GM12878 (cell line): ENCODE measurements around the gene APLP1. TPM values are rescaled to one million over a fixed set of nuclear protein-coding genes. Genes with fewer than 3 reads are reported as not detected.
A peak's percentile ranks its signal among the peaks of the same experiment; 100 is the strongest.

Source experiments
- ASH2L ChIP-seq: fragments of 300-600, 200-600 bp; sonication (generic); IDR thresholded peaks from 2 replicates; pipeline ENCODE4 v1.6.1; 2017; ENCODE audit warnings: low read depth, mild to moderate bottlenecking, borderline replicate concordance
- FOXM1 ChIP-seq: IDR thresholded peaks from 2 replicates; pipeline ENCODE4 v1.6.1; 2012; ENCODE audit warnings: low read depth, mild to moderate bottlenecking, inconsistent platforms, low read length, moderate library complexity
- HCFC1 ChIP-seq: fragments of 150-350 bp; IDR thresholded peaks from 2 replicates; pipeline ENCODE4 v1.6.1; 2014; ENCODE audit warnings: low read length
- MTA3 ChIP-seq: IDR thresholded peaks from 2 replicates; pipeline ENCODE4 v1.6.1; 2012; ENCODE audit warnings: low read length, inconsistent platforms, borderline replicate concordance
- MXI1 ChIP-seq: fragments of 150-350 bp; IDR thresholded peaks from 2 replicates; pipeline ENCODE4 v1.6.1; 2011; ENCODE audit warnings: low read depth, mild to moderate bottlenecking, inconsistent platforms, low read length, improper control_type of control experiment
- NBN ChIP-seq: fragments of 450-650 bp; IDR thresholded peaks from 2 replicates; pipeline ENCODE4 v1.6.1; 2016
- NFYA ChIP-seq: IDR thresholded peaks from 2 replicates; pipeline ENCODE4 v1.6.1; 2011; ENCODE audit warnings: low read depth, mild to moderate bottlenecking, low read length, improper control_type of control experiment, borderline replicate concordance
- NR2C2 ChIP-seq: IDR thresholded peaks from 2 replicates; pipeline ENCODE4 v1.6.1; 2011; ENCODE audit warnings: borderline replicate concordance, low read depth; ENCODE audit not compliant: control insufficient read depth, insufficient read length
- POU2F2 ChIP-seq: IDR thresholded peaks from 3 replicates; pipeline ENCODE4 v1.6.1; 2011; ENCODE audit warnings: low read depth, mild to moderate bottlenecking, low read length, borderline replicate concordance
- RAD21 ChIP-seq: IDR thresholded peaks from 2 replicates; pipeline ENCODE4 v1.6.1; 2011; ENCODE audit warnings: mild to moderate bottlenecking, low read depth, low read length, moderate library complexity; ENCODE audit not compliant: insufficient read depth
- RB1 ChIP-seq: fragments of 450-650 bp; formaldehyde crosslinking; IDR thresholded peaks from 2 replicates; pipeline ENCODE4 v1.6.1; 2017; ENCODE audit warnings: mild to moderate bottlenecking, borderline replicate concordance
- RBBP5 ChIP-seq: fragments of 200-600 bp; sonication (generic); conservative IDR thresholded peaks from 2 replicates; pipeline ENCODE4 v1.6.1; 2016
- RELA ChIP-seq: fragments of 450-650 bp; IDR thresholded peaks from 2 replicates; pipeline ENCODE4 v1.8.0; 2014; ENCODE audit warnings: borderline replicate concordance; ENCODE audit not compliant: partially characterized antibody
- SUZ12 ChIP-seq: fragments of 200-600 bp; sonication (generic); IDR thresholded peaks from one replicate; pipeline ENCODE4 v1.6.1; 2018; ENCODE audit warnings: antibody characterized with exemption, mild to moderate bottlenecking; ENCODE audit not compliant: unreplicated experiment
- TAF1 ChIP-seq: IDR thresholded peaks from 2 replicates; pipeline ENCODE4 v1.6.1; 2011; ENCODE audit warnings: mild to moderate bottlenecking, low read depth, low read length, borderline replicate concordance
- polyA plus RNA-seq, 11 experiments: library from polyadenylated mRNA; depleted of rRNA in 4 of 11; unstranded in 6 of 11; stranded (reverse) in 5 of 11; fragments of >200 nt; fragmentation: Nextera tagmentation in 4 of 11; fragmentation: Illumina TruSeq in 1 of 11; extraction: Ambion mirVana in 4 of 11; extraction: Trizol in 1 of 11; gene quantifications; 1 replicate in 1 of 11; 2 replicates in 10 of 11; pipeline versions ENCODE4 v1.2.1 to v1.2.3, GENCODE V29; 2011 to 2016; ENCODE audit warnings: inconsistent platforms in 2 of 11, missing spikeins in 2 of 11, low read depth in 1 of 11
- total RNA-seq, 4 experiments: library from RNA; depleted of rRNA in 3 of 4; stranded (reverse); fragments of >200 nt in 3 of 4; fragmentation: Illumina TruSeq in 1 of 4; extraction: Trizol in 1 of 4; gene quantifications; 2 replicates each; pipeline versions ENCODE4 v1.2.1 to v1.2.3, GENCODE V29; 2013 to 2021
- TF ChIP-seq, protein P1 (sequence below): fragments of 450-650 bp; IDR thresholded peaks from 2 replicates; pipeline ENCODE4 v1.6.1; 2016; ENCODE audit warnings: mild to moderate bottlenecking, moderate library complexity, borderline replicate concordance
- TF ChIP-seq, protein P2 (sequence below): IDR thresholded peaks from 2 replicates; pipeline ENCODE4 v1.6.1; 2012; ENCODE audit warnings: low read depth, low read length, improper control_type of control experiment
- TF ChIP-seq, protein P3 (sequence below): fragments of 450-650 bp; formaldehyde crosslinking; IDR thresholded peaks from 2 replicates; pipeline ENCODE4 v1.4.0; 2020; ENCODE audit warnings: mild to moderate bottlenecking, moderate library complexity
- TF ChIP-seq, protein P4 (sequence below): IDR thresholded peaks from 2 replicates; pipeline ENCODE4 v1.6.1; 2011; ENCODE audit warnings: borderline replicate concordance, low read depth, mild to moderate bottlenecking, moderate library complexity, low read length; ENCODE audit not compliant: insufficient read depth, poor library complexity, severe bottlenecking

APLP1 gene
- total and polyA plus RNA-seq, 10 of the 15 experiments (the other 5 are each of a cell fraction or from before 2014, with no cell fraction given) = 0.07 to 2.2 (median 0.91) TPM; not detected in 1

DNA sequence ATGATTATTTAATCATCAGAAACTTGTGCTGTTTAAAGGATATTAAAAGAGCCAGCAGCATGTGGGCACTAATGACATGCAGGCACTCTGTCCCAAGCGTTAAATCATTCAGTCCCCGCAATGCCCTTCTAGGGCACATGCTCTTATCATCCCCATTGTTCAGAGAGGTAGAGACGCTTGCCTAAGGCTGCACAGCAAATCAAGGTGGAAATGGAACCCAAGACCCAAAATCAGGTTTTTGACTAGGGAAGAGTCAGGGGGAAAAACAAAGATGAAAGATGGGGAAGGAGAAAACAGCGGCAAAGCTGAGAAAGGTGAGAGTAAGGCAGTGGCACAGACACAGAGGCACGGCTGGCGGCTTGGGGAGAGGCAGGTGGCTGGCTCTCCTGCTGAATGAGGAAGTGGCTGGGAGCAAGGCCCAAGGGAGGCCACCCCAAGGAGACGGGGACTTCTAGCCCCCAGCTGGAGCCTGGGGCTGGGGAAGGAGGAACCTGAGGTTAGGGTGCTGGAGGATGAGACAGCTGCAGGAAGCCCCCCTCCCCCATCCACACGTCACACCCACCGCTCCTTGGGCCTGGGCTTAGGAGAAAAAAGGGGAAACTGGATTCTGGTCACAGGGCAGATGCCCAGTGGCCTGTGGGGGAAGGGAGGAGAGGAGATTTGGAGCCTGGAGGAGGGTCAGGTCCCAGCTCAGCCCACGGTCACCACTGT, 40.8 kb downstream of the APLP1 start (continued):
- no peak for TF ChIP-seq FOXM1
- TF ChIP-seq, protein P1, sequence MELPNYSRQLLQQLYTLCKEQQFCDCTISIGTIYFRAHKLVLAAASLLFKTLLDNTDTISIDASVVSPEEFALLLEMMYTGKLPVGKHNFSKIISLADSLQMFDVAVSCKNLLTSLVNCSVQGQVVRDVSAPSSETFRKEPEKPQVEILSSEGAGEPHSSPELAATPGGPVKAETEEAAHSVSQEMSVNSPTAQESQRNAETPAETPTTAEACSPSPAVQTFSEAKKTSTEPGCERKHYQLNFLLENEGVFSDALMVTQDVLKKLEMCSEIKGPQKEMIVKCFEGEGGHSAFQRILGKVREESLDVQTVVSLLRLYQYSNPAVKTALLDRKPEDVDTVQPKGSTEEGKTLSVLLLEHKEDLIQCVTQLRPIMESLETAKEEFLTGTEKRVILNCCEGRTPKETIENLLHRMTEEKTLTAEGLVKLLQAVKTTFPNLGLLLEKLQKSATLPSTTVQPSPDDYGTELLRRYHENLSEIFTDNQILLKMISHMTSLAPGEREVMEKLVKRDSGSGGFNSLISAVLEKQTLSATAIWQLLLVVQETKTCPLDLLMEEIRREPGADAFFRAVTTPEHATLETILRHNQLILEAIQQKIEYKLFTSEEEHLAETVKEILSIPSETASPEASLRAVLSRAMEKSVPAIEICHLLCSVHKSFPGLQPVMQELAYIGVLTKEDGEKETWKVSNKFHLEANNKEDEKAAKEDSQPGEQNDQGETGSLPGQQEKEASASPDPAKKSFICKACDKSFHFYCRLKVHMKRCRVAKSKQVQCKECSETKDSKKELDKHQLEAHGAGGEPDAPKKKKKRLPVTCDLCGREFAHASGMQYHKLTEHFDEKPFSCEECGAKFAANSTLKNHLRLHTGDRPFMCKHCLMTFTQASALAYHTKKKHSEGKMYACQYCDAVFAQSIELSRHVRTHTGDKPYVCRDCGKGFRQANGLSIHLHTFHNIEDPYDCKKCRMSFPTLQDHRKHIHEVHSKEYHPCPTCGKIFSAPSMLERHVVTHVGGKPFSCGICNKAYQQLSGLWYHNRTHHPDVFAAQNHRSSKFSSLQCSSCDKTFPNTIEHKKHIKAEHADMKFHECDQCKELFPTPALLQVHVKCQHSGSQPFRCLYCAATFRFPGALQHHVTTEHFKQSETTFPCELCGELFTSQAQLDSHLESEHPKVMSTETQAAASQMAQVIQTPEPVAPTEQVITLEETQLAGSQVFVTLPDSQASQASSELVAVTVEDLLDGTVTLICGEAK = no peak
- no peak for TF ChIP-seq TAF1
- TF ChIP-seq SUZ12 = no peak
- TF ChIP-seq MTA3 = no peak
- peak; percentile 9; the same call in 1 of the 2 replicates for TF ChIP-seq HCFC1
- TF ChIP-seq, protein P2, sequence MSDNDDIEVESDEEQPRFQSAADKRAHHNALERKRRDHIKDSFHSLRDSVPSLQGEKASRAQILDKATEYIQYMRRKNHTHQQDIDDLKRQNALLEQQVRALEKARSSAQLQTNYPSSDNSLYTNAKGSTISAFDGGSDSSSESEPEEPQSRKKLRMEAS = no peak
- TF ChIP-seq RBBP5 = no peak
- TF ChIP-seq, protein P3, sequence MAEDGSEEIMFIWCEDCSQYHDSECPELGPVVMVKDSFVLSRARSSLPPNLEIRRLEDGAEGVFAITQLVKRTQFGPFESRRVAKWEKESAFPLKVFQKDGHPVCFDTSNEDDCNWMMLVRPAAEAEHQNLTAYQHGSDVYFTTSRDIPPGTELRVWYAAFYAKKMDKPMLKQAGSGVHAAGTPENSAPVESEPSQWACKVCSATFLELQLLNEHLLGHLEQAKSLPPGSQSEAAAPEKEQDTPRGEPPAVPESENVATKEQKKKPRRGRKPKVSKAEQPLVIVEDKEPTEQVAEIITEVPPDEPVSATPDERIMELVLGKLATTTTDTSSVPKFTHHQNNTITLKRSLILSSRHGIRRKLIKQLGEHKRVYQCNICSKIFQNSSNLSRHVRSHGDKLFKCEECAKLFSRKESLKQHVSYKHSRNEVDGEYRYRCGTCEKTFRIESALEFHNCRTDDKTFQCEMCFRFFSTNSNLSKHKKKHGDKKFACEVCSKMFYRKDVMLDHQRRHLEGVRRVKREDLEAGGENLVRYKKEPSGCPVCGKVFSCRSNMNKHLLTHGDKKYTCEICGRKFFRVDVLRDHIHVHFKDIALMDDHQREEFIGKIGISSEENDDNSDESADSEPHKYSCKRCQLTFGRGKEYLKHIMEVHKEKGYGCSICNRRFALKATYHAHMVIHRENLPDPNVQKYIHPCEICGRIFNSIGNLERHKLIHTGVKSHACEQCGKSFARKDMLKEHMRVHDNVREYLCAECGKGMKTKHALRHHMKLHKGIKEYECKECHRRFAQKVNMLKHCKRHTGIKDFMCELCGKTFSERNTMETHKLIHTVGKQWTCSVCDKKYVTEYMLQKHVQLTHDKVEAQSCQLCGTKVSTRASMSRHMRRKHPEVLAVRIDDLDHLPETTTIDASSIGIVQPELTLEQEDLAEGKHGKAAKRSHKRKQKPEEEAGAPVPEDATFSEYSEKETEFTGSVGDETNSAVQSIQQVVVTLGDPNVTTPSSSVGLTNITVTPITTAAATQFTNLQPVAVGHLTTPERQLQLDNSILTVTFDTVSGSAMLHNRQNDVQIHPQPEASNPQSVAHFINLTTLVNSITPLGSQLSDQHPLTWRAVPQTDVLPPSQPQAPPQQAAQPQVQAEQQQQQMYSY (CRISPR knock-in tag) = no peak
- TF ChIP-seq, protein P4, sequence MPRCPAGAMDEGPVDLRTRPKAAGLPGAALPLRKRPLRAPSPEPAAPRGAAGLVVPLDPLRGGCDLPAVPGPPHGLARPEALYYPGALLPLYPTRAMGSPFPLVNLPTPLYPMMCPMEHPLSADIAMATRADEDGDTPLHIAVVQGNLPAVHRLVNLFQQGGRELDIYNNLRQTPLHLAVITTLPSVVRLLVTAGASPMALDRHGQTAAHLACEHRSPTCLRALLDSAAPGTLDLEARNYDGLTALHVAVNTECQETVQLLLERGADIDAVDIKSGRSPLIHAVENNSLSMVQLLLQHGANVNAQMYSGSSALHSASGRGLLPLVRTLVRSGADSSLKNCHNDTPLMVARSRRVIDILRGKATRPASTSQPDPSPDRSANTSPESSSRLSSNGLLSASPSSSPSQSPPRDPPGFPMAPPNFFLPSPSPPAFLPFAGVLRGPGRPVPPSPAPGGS = no peak
- no peak for TF ChIP-seq MXI1
- TF ChIP-seq NFYA = no peak
- no peak for TF ChIP-seq NR2C2
- no peak for TF ChIP-seq RAD21
- TF ChIP-seq RB1 = no peak
- TF ChIP-seq ASH2L = no peak
- TF ChIP-seq RELA = peak; percentile 41
- peak; percentile 32; the same call in 1 of the 3 replicates for TF ChIP-seq POU2F2
- TF ChIP-seq NBN = peak; percentile 85; the same call in 1 of the 2 replicates
